HCT116 (cell line): ENCODE measurements around the gene SEC24B. TPM values are rescaled to one million over a fixed set of nuclear protein-coding genes. Genes with fewer than 3 reads are reported as not detected.

Source experiments
- ATAC-seq: fragments of 200-7000 bp; cut with Tn5 transposase; 2 replicates; pipeline ENCODE4 v1.9.1; 2020; ENCODE audit warnings: mild to moderate bottlenecking, moderate library complexity
- BruUV-seq: library from RNA; stranded (reverse); fragments of 400-500 nt; replicated peaks from 2 replicates; lab custom pipeline; 2021; lab: Mats Ljungman, UMichigan
- CTCF ChIA-PET: fragments of 300-600 bp; sonication (Branson Sonifier 250); formaldehyde crosslinking; loops from one replicate; lab custom pipeline; 2021; ENCODE audit warnings: antibody characterized with exemption; lab: Charles Lee
- POLR2A ChIA-PET: fragments of 300-600, 350-600 bp; sonication (Branson Sonifier 250); formaldehyde crosslinking; loops from one replicate; lab custom pipeline; 2021; ENCODE audit warnings: antibody characterized with exemption; lab: Charles Lee
- RAD21 ChIA-PET, 2 experiments: fragments of 300-600 bp; sonication (Branson Sonifier 250); formaldehyde crosslinking; loops; one replicate each; lab custom pipeline; 2023; ENCODE audit warnings: low total read pairs in 2 of 2; ENCODE audit not compliant: uncharacterized antibody in 2 of 2, unreplicated experiment in 2 of 2, low non-redundant PET in 1 of 2; lab: Charles Lee
- DNase-seq: peaks from one replicate; pipeline ENCODE4 v3.0.0-alpha.2; 2010; ENCODE audit warnings: low read depth, low spot score
- H2AFZ ChIP-seq: fragments of 200-600 bp; shearing (Covaris generic), sonication (generic); 2 replicates; pipeline ENCODE4 v1.6.1; 2017; ENCODE audit warnings: low read depth, mixed run types, mixed read lengths, antibody characterized with exemption, low read length; ENCODE audit not compliant: poor library complexity, severe bottlenecking
- H3K27ac ChIP-seq: 2 replicates; pipeline ENCODE4 v1.5.1; 2012; ENCODE audit warnings: low read depth, low read length
- H3K27me3 ChIP-seq: fragments of 200-600 bp; sonication (generic); 2 replicates; pipeline ENCODE4 v1.6.1; 2016; ENCODE audit warnings: mixed run types, low read length, mixed read lengths; ENCODE audit not compliant: insufficient read depth
- H3K36me3 ChIP-seq, 2 experiments: fragments of 200-500 bp in 1 of 2; fragments of 200-600 bp in 1 of 2; sonication (Bioruptor generic) in 1 of 2; sonication (generic) in 1 of 2; 2 replicates each; pipeline versions ENCODE4 v1.5.1 to v1.6.1; 2014 to 2016; ENCODE audit warnings: low read length in 2 of 2, inconsistent platforms in 1 of 2, mixed read lengths in 1 of 2, mixed run types in 1 of 2; ENCODE audit not compliant: insufficient read depth in 2 of 2, control insufficient read depth in 1 of 2
- H3K4me1 ChIP-seq, 2 experiments: fragments of 200-600 bp in 1 of 2; sonication (generic) in 1 of 2; 2 replicates each; pipeline versions ENCODE4 v1.5.1 to v1.6.1; 2012 to 2017; ENCODE audit warnings: low read length in 2 of 2, inconsistent platforms in 1 of 2, mild to moderate bottlenecking in 1 of 2, mixed read lengths in 1 of 2, mixed run types in 1 of 2, moderate library complexity in 1 of 2; ENCODE audit not compliant: insufficient read depth in 2 of 2, control insufficient read depth in 1 of 2
- H3K4me2 ChIP-seq: fragments of 200-600 bp; sonication (generic); 2 replicates; pipeline ENCODE4 v1.6.1; 2017; ENCODE audit warnings: mixed run types, low read length, mixed read lengths
- H3K4me3 ChIP-seq, 2 experiments: fragments of 200-600 bp in 1 of 2; sonication (generic) in 1 of 2; replicated peaks in 1 of 2; 2 replicates each; pipeline ENCODE4 v1.5.1; 2011 to 2016; ENCODE audit warnings: low read length in 2 of 2, control low read depth in 1 of 2, low read depth in 1 of 2, mild to moderate bottlenecking in 1 of 2, mixed read lengths in 1 of 2, mixed run types in 1 of 2
- H3K79me2 ChIP-seq: fragments of 200-600 bp; sonication (generic); 2 replicates; pipeline ENCODE4 v1.6.1; 2017; ENCODE audit warnings: mild to moderate bottlenecking, mixed run types, low read length, moderate library complexity, mixed read lengths; ENCODE audit not compliant: insufficient read depth
- H3K9ac ChIP-seq: fragments of 200-600 bp; sonication (generic); 2 replicates; pipeline ENCODE4 v1.6.1; 2016; ENCODE audit warnings: low read length, mixed read lengths
- H3K9me2 ChIP-seq: fragments of 200-600 bp; sonication (generic), shearing (Covaris generic); 2 replicates; pipeline ENCODE4 v1.6.1; 2017; ENCODE audit warnings: mixed run types, mild to moderate bottlenecking, moderate library complexity; ENCODE audit not compliant: insufficient read depth
- H3K9me3 ChIP-seq, 2 experiments: fragments of 200-500 bp in 1 of 2; fragments of 200-600 bp in 1 of 2; sonication (Bioruptor generic) in 1 of 2; sonication (generic) in 1 of 2; 2 replicates each; pipeline ENCODE4 v1.6.1; 2014 to 2017; ENCODE audit warnings: low read length in 2 of 2, mixed read lengths in 2 of 2, inconsistent platforms in 1 of 2, low read depth in 1 of 2, mild to moderate bottlenecking in 1 of 2, mixed run types in 1 of 2, moderate library complexity in 1 of 2; ENCODE audit not compliant: control insufficient read depth in 1 of 2, insufficient read depth in 1 of 2
- H4K20me1 ChIP-seq: fragments of 200-600 bp; sonication (generic), shearing (Covaris generic); 2 replicates; pipeline ENCODE4 v1.6.1; 2017; ENCODE audit warnings: mixed run types, mild to moderate bottlenecking, moderate library complexity; ENCODE audit not compliant: insufficient read depth
- ATF3 ChIP-seq: IDR thresholded peaks from 2 replicates; pipeline ENCODE4 v1.6.1; 2012
- CBX3 ChIP-seq: IDR thresholded peaks from 2 replicates; pipeline ENCODE4 v1.6.1; 2012; ENCODE audit warnings: low read depth
- CTCF ChIP-seq, 3 experiments: fragments of 200-600 bp in 1 of 3; sonication (generic) in 1 of 3; IDR thresholded peaks in 2 of 3; conservative IDR thresholded peaks in 1 of 3; 2 replicates each; pipeline ENCODE4 v1.5.1; 2012 to 2017; ENCODE audit warnings: low read depth in 2 of 3, low read length in 2 of 3, antibody characterized with exemption in 1 of 3, borderline replicate concordance in 1 of 3, control low read depth in 1 of 3, mild to moderate bottlenecking in 1 of 3, mixed read lengths in 1 of 3, mixed run types in 1 of 3, moderate library complexity in 1 of 3; ENCODE audit not compliant: insufficient read depth in 1 of 3
- EGR1 ChIP-seq: IDR thresholded peaks from 2 replicates; pipeline ENCODE4 v1.6.1; 2012; ENCODE audit warnings: low read depth
- ELF1 ChIP-seq: IDR thresholded peaks from 2 replicates; pipeline ENCODE4 v1.6.1; 2012; ENCODE audit warnings: low read depth, borderline replicate concordance
- EZH2 ChIP-seq: fragments of 200-600 bp; sonication (generic); IDR thresholded peaks from 2 replicates; pipeline ENCODE4 v1.6.1; 2017; ENCODE audit warnings: antibody characterized with exemption, mixed run types
- EZH2phosphoT487 ChIP-seq: fragments of 200-600 bp; IDR thresholded peaks from 2 replicates; pipeline ENCODE4 v1.6.1; 2018; ENCODE audit warnings: antibody characterized with exemption, borderline replicate concordance
- JUND ChIP-seq: IDR thresholded peaks from 2 replicates; pipeline ENCODE4 v1.6.1; 2012
- POLR2A ChIP-seq: IDR thresholded peaks from 2 replicates; pipeline ENCODE4 v1.7.0; 2011; ENCODE audit warnings: borderline replicate concordance; ENCODE audit not compliant: insufficient read depth, insufficient read length; ENCODE audit errors: extremely low read depth
- POLR2AphosphoS5 ChIP-seq: IDR thresholded peaks from 2 replicates; pipeline ENCODE4 v1.6.1; 2011; ENCODE audit warnings: mild to moderate bottlenecking, low read depth, low read length, moderate library complexity
- RAD21 ChIP-seq: IDR thresholded peaks from 2 replicates; pipeline ENCODE4 v1.6.1; 2012; ENCODE audit warnings: low read depth, mild to moderate bottlenecking
- REST ChIP-seq: IDR thresholded peaks from 2 replicates; pipeline ENCODE4 v1.6.1; 2012; ENCODE audit warnings: low read depth
- SIN3A ChIP-seq: IDR thresholded peaks from 2 replicates; pipeline ENCODE4 v1.6.1; 2012; ENCODE audit warnings: low read depth
- SP1 ChIP-seq: IDR thresholded peaks from 2 replicates; pipeline ENCODE4 v1.6.1; 2012; ENCODE audit warnings: low read depth
- SRF ChIP-seq: IDR thresholded peaks from 2 replicates; pipeline ENCODE4 v1.6.1; 2012; ENCODE audit warnings: low read depth
- TCF7L2 ChIP-seq: IDR thresholded peaks from 2 replicates; pipeline ENCODE4 v1.7.0; 2011; ENCODE audit warnings: borderline replicate concordance, inconsistent platforms; ENCODE audit not compliant: insufficient read depth, insufficient read length; ENCODE audit errors: extremely low read depth
- ZBTB33 ChIP-seq: IDR thresholded peaks from 2 replicates; pipeline ENCODE4 v1.6.1; 2011; ENCODE audit warnings: mild to moderate bottlenecking, low read length, moderate library complexity; ENCODE audit not compliant: insufficient replicate concordance; ENCODE audit errors: extremely low read depth
- ZNF274 ChIP-seq: fragments of 200-500 bp; sonication (Bioruptor generic); IDR thresholded peaks from 2 replicates; pipeline ENCODE4 v1.6.1; 2014; ENCODE audit warnings: mild to moderate bottlenecking, low read depth, low read length, inconsistent platforms
- intact Hi-C: fragments of 100-400 bp; cut with micrococcal nuclease; formaldehyde crosslinking; loops from 2 replicates; pipeline ENCODE4 v1.10.0; 2022
- total RNA-seq: library from RNA; stranded (reverse); gene quantifications from one replicate; pipeline ENCODE4 v1.2.1, GENCODE V29; 2021; ENCODE audit not compliant: unreplicated experiment
- TF ChIP-seq, protein P1 (sequence below): IDR thresholded peaks from 2 replicates; pipeline ENCODE4 v1.6.1; 2012

The SEC24B gene
- total RNA-seq, 1 experiment from 2014 or later, result 33.0 TPM

DNA sequence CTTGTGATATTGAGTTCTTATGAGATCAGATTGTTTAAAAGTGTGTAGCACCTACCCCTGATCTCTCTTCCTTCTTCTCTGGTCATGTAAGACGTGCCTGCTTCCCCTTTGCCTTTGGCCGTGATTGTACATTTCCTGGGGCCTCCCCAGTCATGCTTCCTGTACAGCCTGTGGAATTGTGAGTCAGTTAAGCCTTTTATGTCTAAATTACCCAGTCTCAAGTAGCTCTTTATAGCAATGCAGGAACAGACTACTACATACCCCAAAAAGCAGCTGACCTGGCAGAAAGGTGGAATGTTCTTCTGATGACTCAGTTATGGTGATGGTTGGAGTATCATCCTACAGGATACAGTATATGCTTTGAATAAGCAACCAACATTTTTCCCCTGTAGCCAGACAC, 115.0 kb downstream of the SEC24B start:
- H2AFZ ChIP-seq, result no peak overlapping the region
- peak; percentile 36; the same call in 1 of the 2 replicates for ATAC-seq

More for the DNA sequence above, 115.0 kb downstream of the SEC24B start:
- H3K9ac ChIP-seq, result no peak overlapping the region
- H3K4me1 ChIP-seq, result peaks cover 0 to 5% of the 10 kb centered on the region in 2 experiments; a peak in 1 of 4 replicates
- TF ChIP-seq POLR2A, result no peak
- no peak for TF ChIP-seq SIN3A
- TF ChIP-seq EZH2phosphoT487, result no peak
- no peak for TF ChIP-seq JUND
- TF ChIP-seq REST, result no peak
- no peak for TF ChIP-seq CTCF (IDR thresholded peaks at IDR 0.05 in 2 of 3, conservative IDR thresholded peaks at IDR 0.05 in 1 of 3; ENCODE audit: borderline replicate concordance in 1 of 3, insufficient read depth in 1 of 3, low read depth in 2 of 3, low read length in 2 of 3)
- TF ChIP-seq RAD21, result no peak
- no peak for TF ChIP-seq ELF1
- TF ChIP-seq ATF3, result no peak
- no peak for TF ChIP-seq EZH2
- TF ChIP-seq TCF7L2, result no peak
- no peak for TF ChIP-seq SRF
- TF ChIP-seq ZBTB33, result no peak
- TF ChIP-seq EGR1, result no peak
- no peak for TF ChIP-seq POLR2AphosphoS5
- TF ChIP-seq, protein P1, sequence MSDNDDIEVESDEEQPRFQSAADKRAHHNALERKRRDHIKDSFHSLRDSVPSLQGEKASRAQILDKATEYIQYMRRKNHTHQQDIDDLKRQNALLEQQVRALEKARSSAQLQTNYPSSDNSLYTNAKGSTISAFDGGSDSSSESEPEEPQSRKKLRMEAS, result no peak
- no peak for TF ChIP-seq SP1
- TF ChIP-seq ZNF274, result no peak
- TF ChIP-seq CBX3, result no peak
- H3K79me2 ChIP-seq, result no peaks in the 10 kb centered on the region
- intact Hi-C loops, result no loop called here
- no peaks in the 10 kb centered on the region for H4K20me1 ChIP-seq
- ChIA-PET CTCF (no interaction called here), RAD21 (no interaction called here), POLR2A (no interaction called here)
- H3K4me2 ChIP-seq, result peak overlapping the region; percentile 29; the same call in 1 of the 2 replicates
- no peaks in the 10 kb centered on the region for H3K9me2 ChIP-seq
- H3K36me3 ChIP-seq, result no peaks in the 10 kb centered on the region; a peak in 1 of 4 replicates
- DNase-seq, result no peak
- H3K27me3 ChIP-seq, result no peaks in the 10 kb centered on the region
- no peaks in the 10 kb centered on the region for H3K9me3 ChIP-seq
- H3K4me3 ChIP-seq, result no peak overlapping the region
- no TSS peak for BruUV-seq
- H3K27ac ChIP-seq, result no peak overlapping the region
